GM12891 (cell line): ENCODE measurements around the gene TDRD1.

Source experiments
- POLR2A ChIP-seq: IDR thresholded peaks from 2 replicates; pipeline ENCODE4 v1.6.1; 2011; ENCODE audit warnings: low read depth, low read length, control low read depth
- POLR2AphosphoS5 ChIP-seq: IDR thresholded peaks from 2 replicates; pipeline ENCODE4 v1.6.1; 2011; ENCODE audit warnings: low read depth, low read length, control low read depth
- TAF1 ChIP-seq: IDR thresholded peaks from 2 replicates; pipeline ENCODE4 v1.6.1; 2011; ENCODE audit warnings: low read depth, low read length, control low read depth

DNA sequence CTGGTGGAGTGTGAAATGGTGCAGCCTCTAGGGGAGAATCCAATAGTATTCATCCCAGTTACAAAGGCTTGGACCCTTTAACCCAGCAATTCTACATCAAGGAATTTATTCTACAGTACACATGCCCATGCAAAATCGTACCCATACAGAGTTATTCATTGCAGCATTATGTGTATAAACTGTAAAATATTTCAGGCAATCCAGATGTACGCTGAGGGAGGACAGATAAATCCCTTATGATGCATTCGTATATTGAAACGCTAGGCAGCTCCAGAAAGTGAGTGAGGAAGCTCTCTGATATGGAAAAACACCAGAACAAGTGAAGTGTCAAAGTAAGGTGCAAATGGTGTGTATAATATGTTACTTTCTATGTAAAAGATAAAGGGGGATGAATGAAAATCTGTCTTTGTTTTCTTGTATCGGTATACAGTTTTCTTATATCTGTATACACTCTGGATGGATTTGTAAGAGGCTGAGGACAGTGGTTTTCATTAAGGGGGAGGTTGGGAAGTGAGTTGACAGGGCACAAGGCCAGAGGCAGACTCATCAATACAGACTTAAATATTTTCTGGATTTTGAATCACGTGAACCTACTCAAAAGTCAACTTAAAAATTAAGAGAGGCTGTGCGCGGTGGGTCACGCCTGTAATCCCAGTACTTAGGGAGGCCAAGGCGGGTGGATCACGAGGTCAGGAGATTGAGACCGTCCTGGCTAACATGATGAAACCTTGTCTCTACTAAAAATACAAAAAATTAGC lies 77.0 kb downstream of the TDRD1 start:
- TF ChIP-seq POLR2A (no peak), POLR2AphosphoS5 (no peak), TAF1 (no peak)
